ENCODE measurements around the gene DIAPH2. TPM values are rescaled to one million over a fixed set of nuclear protein-coding genes. Genes with fewer than 3 reads are reported as not detected.
"Not testable (repeated sequence)": the region's sequence is repeated elsewhere in the genome, so short reads cannot be mapped to it uniquely, and the experiment has no call there.

DIAPH2 gene
- total RNA-seq, 1 donor from 2014 or later: 12.3 TPM

DNA sequence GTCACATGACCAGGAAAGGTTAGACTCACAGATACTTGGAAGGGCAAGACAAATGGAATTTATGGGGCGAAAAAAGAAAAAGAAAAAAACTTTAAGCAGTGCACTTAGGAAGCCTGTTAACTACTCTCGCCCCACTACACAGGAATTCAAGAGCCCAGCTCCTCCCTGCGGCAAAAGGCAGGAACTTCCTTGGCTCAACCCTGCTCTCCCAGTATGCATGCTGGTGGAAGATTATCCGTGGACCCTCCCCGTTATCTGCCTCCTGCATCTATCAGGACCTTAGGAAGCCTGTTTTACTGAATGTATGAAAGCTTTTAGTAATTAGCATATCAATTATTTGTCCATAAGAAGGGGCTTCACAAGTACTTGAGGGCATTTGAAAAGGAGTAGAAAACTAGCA, 158.9 kb downstream of the DIAPH2 start:
- peak; percentile 0 for DNase-seq (ENCODE audit: low read depth)
- no peak overlapping the region for H3K4me3 ChIP-seq (ENCODE audit: low read depth, low read length)
- no peaks in the 10 kb centered on the region for H3K36me3 ChIP-seq (ENCODE audit: control insufficient read depth, insufficient read depth, low read length)
- TF ChIP-seq, protein P1, sequence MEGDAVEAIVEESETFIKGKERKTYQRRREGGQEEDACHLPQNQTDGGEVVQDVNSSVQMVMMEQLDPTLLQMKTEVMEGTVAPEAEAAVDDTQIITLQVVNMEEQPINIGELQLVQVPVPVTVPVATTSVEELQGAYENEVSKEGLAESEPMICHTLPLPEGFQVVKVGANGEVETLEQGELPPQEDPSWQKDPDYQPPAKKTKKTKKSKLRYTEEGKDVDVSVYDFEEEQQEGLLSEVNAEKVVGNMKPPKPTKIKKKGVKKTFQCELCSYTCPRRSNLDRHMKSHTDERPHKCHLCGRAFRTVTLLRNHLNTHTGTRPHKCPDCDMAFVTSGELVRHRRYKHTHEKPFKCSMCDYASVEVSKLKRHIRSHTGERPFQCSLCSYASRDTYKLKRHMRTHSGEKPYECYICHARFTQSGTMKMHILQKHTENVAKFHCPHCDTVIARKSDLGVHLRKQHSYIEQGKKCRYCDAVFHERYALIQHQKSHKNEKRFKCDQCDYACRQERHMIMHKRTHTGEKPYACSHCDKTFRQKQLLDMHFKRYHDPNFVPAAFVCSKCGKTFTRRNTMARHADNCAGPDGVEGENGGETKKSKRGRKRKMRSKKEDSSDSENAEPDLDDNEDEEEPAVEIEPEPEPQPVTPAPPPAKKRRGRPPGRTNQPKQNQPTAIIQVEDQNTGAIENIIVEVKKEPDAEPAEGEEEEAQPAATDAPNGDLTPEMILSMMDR (IDR thresholded peaks at IDR 0.05; ENCODE audit: insufficient read depth, low read length, poor library complexity, severe bottlenecking): peak; percentile 40
- H3K27me3 ChIP-seq (ENCODE audit: control insufficient read depth, insufficient read depth, low read length): no peaks in the 10 kb centered on the region

DNA sequence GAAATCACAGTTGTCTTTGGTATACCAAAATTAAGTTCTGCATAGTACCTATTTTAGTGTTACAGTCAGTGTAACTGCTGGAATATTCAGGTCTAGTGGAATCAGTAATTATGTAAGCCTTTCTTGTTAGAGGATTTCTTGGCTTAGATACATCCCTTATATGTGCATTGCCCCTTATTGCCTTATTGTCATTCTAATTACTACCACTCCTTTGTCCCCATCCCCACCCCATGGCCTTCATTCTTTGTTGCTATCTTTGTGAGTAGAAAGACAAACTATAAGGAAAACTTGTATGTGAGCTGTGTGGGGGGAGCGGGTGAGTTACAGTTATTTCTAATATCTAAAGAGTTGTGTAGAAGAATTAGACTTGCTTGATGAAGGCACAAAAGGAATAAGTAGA, 162.2 kb downstream of the DIAPH2 start:
- TF ChIP-seq, protein P1 (IDR thresholded peaks at IDR 0.05; ENCODE audit: insufficient read depth, low read length, poor library complexity, severe bottlenecking): no peak
- Histone ChIP-seq H3K27me3 (ENCODE audit: control insufficient read depth, insufficient read depth, low read length) (no peaks in the 10 kb centered on the region), H3K36me3 (ENCODE audit: control insufficient read depth, insufficient read depth, low read length) (no peaks in the 10 kb centered on the region), H3K4me3 (ENCODE audit: low read depth, low read length) (no peak overlapping the region)
- no peak for DNase-seq (ENCODE audit: low read depth)

DNA sequence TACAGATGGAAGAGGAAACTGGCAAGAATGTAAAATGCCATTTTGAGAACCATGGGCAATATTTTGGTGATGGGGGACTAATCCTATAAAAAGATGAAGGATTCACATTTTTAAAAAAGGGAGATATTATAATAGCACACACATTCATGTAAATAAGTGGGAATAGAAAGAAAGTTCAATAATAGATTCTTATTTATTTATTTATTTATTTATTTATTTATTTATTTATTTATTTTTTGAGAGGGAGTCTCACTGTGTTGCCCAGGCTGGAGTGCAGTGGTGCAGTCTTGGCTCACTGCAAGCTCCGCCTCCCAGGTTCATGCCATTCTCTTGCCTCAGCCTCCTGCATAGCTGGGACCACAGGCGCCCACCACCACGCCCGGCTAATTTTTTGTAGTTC, 174.8 kb downstream of the DIAPH2 start:
- DNase-seq (ENCODE audit: low read depth); H3K4me3 ChIP-seq (ENCODE audit: low read depth, low read length); H3K36me3 ChIP-seq (ENCODE audit: control insufficient read depth, insufficient read depth, low read length); H3K27me3 ChIP-seq (ENCODE audit: control insufficient read depth, insufficient read depth, low read length): not testable (repeated sequence)

DNA sequence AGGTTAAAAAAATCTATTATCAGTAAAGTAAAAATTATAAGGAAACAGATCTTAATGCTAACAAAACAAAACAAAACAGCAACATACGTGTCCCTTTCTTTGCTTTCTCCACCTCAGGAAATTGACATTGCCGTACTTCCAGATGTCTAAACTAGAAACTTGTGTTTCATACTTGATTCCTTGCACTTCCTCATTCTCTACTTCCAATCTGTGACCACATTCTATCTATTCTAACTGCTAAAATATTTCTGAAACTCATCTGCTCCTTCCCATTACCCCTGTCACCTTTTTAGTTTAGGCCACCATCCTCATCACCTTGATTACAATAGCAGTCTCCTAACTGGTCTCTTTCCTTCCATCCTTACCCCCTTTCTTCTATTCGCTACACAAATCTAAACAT, 176.6 kb downstream of the DIAPH2 start:
- DNase-seq (ENCODE audit: low read depth): no peak
- TF ChIP-seq, protein P1 (IDR thresholded peaks at IDR 0.05; ENCODE audit: insufficient read depth, low read length, poor library complexity, severe bottlenecking): no peak
- Histone ChIP-seq H3K27me3 (ENCODE audit: control insufficient read depth, insufficient read depth, low read length) (no peaks in the 10 kb centered on the region), H3K36me3 (ENCODE audit: control insufficient read depth, insufficient read depth, low read length) (no peaks in the 10 kb centered on the region), H3K4me3 (ENCODE audit: low read depth, low read length) (no peak overlapping the region)

DNA sequence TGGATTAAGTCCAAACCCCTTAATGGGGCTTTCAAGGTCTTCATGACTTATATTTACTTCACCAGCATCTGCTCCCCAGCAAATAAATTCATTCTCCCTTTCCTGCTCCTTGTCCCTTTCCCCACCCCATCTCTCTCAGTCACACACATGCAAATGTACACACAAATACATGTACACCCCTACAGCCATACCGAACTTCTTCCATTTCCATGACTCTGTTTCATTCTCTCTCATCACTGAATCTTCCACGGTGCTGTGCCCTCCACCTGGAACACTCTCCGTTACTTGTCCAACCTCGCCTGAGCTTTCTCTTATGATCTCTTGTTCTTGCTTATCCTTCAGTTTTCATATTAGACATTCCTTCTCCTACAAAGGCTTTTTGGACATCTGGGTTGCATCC, 177.0 kb downstream of the DIAPH2 start:
- no peak for DNase-seq (ENCODE audit: low read depth)
- Histone ChIP-seq H3K36me3 (ENCODE audit: control insufficient read depth, insufficient read depth, low read length) (no peaks in the 10 kb centered on the region), H3K27me3 (ENCODE audit: control insufficient read depth, insufficient read depth, low read length) (no peaks in the 10 kb centered on the region), H3K4me3 (ENCODE audit: low read depth, low read length) (no peak overlapping the region)
- TF ChIP-seq, protein P1 (IDR thresholded peaks at IDR 0.05; ENCODE audit: insufficient read depth, low read length, poor library complexity, severe bottlenecking): no peak

DNA sequence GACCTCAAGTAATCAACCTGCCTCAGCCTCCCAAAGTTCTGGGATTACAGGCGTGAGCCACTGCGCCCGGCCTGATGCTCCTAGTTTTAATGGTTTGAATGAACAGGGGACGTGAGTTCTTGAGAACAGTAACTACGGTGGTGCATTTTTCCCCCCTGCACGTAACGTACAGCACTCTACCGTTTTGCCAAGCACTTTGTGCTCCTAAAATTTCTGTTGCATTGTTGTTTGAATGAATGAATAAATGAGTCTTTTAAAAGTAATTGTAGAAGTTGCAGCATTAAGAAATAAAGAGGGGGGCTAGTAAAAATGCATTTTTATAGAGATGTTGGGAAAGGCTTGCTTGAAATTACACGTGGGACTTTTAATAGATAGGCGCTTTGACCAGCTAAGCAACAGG, 199.0 kb downstream of the DIAPH2 start, which contains the start of gene RPA4:
TSS of gene RPA4 (plus strand) at position 301 of the 400 bp plus-strand sequence. CDS start 403 bp downstream, outside the sequence.
- no peak within 1 kb of the TSS for H3K4me3 ChIP-seq (ENCODE audit: low read depth, low read length)
- no peak for DNase-seq (ENCODE audit: low read depth)
- TF ChIP-seq, protein P1 (IDR thresholded peaks at IDR 0.05; ENCODE audit: insufficient read depth, low read length, poor library complexity, severe bottlenecking): no peak
- H3K27me3 ChIP-seq (ENCODE audit: control insufficient read depth, insufficient read depth, low read length): no peaks in the 10 kb centered on the region
- H3K36me3 ChIP-seq (ENCODE audit: control insufficient read depth, insufficient read depth, low read length): no peaks in the 10 kb centered on the region
